Tibial nerve (tissue), 4 donors: ENCODE measurements around the gene ANKDD1A. TPM values are rescaled to one million over a fixed set of nuclear protein-coding genes. Genes with fewer than 3 reads are reported as not detected.

Experiments used
- DNase-seq, 2 donors: peaks; one replicate each; pipeline ENCODE4 v3.0.0-alpha.2; 2019; ENCODE audit warnings: low spot score in 2 of 2
- H3K27ac ChIP-seq, 4 donors: fragments of 200-600 bp; sonication (generic) in 3 of 4; one replicate each; pipeline ENCODE4 v1.5.1; 2017 to 2019; ENCODE audit warnings: mild to moderate bottlenecking in 1 of 4
- H3K27me3 ChIP-seq, 2 donors: fragments of 200-600 bp; sonication (generic) in 1 of 2; one replicate each; pipeline versions ENCODE4 v1.5.1 to v1.6.0; 2017 to 2019
- H3K36me3 ChIP-seq, 3 donors: fragments of 200-600 bp; sonication (generic); one replicate each; pipeline ENCODE4 v1.5.1; 2018 to 2019
- H3K4me1 ChIP-seq, 4 donors: fragments of 200-600 bp; sonication (generic) in 3 of 4; one replicate each; pipeline ENCODE4 v1.5.1; 2017 to 2019
- H3K4me3 ChIP-seq, 4 donors: fragments of 200-600 bp; sonication (generic) in 3 of 4; one replicate each; pipeline ENCODE4 v1.5.1; 2017 to 2019; ENCODE audit warnings: mild to moderate bottlenecking in 1 of 4, moderate library complexity in 1 of 4
- H3K9me3 ChIP-seq, 4 donors: fragments of 200-600 bp; sonication (generic) in 3 of 4; one replicate each; pipeline ENCODE4 v1.5.1; 2017 to 2019
- EP300 ChIP-seq, 2 donors: sonication (generic); formaldehyde crosslinking; IDR thresholded peaks; one replicate each; pipeline ENCODE4 v1.6.1; 2017; ENCODE audit warnings: antibody characterized with exemption in 2 of 2, mild to moderate bottlenecking in 1 of 2
- POLR2A ChIP-seq, 2 donors: fragments of 450-650 bp; IDR thresholded peaks; one replicate each; pipeline ENCODE4 v1.6.1; 2017; ENCODE audit warnings: antibody characterized with exemption in 2 of 2, mild to moderate bottlenecking in 2 of 2, moderate library complexity in 2 of 2
- WGBS, 2 donors: methylation state at CpG; one replicate each; pipeline ENCODE4 v1.1.5; 2018; 5-methylcytosine and 5-hydroxymethylcytosine counted together
- total RNA-seq, 4 donors: library from RNA; depleted of rRNA; stranded (reverse); fragments of >200 nt; gene quantifications; one replicate each; pipeline ENCODE4 v1.1.0, GENCODE V29; 2016
- TF ChIP-seq, protein P1 (sequence below), 5 experiments: fragments of 200-600 bp in 3 of 5; fragments of 450-650 bp in 2 of 5; sonication (generic) in 3 of 5; IDR thresholded peaks; one replicate each; pipeline ENCODE4 v1.5.1; 2016 to 2019; ENCODE audit warnings: antibody characterized with exemption in 5 of 5, mild to moderate bottlenecking in 3 of 5, moderate library complexity in 2 of 5

ANKDD1A gene
- total RNA-seq, 4 donors from 2014 or later: 18.2 to 39.3 (median 26.3) TPM

DNA sequence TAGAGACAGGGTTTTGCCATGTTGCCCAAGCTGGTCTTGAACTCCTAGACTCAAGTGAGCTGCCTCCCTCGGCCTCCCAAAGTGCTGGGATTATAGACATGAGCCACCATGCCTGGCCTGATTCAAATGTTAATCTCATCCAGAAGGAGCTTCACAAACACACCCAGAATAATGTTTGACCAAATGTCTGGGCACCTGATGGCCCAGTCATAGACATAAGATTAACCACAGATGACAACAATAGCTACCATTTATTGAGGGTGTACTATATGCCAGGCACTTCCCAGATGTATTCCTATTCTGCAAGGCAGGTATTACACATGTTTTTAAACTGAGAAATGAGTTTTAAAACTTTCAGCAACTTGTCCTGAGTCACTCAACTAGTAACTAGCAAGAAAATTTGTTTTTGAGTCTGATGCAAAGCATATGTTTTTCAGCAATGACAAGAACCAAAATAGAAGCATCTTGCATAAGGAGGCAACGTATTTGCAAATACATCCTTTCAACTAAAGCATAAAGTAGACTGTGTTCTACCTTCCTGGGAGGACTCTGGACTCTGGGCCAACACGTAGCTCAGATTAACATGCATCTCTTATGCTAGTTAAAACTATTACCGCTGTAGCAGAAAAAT lies 86.2 kb downstream of the ANKDD1A start:
- Histone ChIP-seq H3K9me3 (no peaks in the 10 kb centered on the region), H3K36me3 (peaks cover 0 to 21% (median 0%) of the 10 kb centered on the region in 3 donors), H3K4me1 (no peaks in the 10 kb centered on the region), H3K4me3 (no peak overlapping the region), H3K27me3 (no peaks in the 10 kb centered on the region), H3K27ac (no peak overlapping the region)
- 90 to 94% methylated on average over 4 of the region's 4 CpGs for WGBS, 2 donors
- TF ChIP-seq EP300 (IDR thresholded peaks at IDR 0.05): no peak
- no peak for DNase-seq

DNA sequence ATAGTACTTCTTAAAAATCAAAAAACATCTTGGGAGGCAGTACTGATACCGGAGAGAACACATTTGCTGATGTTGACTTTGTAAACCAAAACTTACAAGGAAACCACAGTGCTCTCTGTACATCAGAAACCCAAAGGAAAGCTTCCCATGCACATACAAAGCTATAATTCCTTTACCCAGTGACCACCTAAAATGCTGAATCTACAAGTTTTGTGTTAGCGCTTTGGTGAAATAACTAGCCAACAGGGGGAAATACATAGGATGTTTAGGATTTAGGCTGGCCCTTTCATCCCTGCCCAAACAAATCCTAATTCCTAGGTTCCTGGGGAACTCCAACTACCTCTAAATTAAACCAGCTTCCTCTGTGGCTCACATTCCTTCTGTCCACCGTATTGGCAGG lies 93.3 kb downstream of the ANKDD1A start:
- Histone ChIP-seq H3K4me3 (no peak overlapping the region), H3K36me3 (peaks cover 0 to 67% (median 0%) of the 10 kb centered on the region in 3 donors), H3K9me3 (no peaks in the 10 kb centered on the region), H3K27me3 (no peaks in the 10 kb centered on the region), H3K4me1 (no peaks in the 10 kb centered on the region), H3K27ac (no peak overlapping the region)
- 63 to 68% methylated on average over 3 of the region's 3 CpGs for WGBS, 2 donors
- DNase-seq: no peak
- no peak for TF ChIP-seq EP300 (IDR thresholded peaks at IDR 0.05)
- TF ChIP-seq, protein P1, sequence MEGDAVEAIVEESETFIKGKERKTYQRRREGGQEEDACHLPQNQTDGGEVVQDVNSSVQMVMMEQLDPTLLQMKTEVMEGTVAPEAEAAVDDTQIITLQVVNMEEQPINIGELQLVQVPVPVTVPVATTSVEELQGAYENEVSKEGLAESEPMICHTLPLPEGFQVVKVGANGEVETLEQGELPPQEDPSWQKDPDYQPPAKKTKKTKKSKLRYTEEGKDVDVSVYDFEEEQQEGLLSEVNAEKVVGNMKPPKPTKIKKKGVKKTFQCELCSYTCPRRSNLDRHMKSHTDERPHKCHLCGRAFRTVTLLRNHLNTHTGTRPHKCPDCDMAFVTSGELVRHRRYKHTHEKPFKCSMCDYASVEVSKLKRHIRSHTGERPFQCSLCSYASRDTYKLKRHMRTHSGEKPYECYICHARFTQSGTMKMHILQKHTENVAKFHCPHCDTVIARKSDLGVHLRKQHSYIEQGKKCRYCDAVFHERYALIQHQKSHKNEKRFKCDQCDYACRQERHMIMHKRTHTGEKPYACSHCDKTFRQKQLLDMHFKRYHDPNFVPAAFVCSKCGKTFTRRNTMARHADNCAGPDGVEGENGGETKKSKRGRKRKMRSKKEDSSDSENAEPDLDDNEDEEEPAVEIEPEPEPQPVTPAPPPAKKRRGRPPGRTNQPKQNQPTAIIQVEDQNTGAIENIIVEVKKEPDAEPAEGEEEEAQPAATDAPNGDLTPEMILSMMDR (IDR thresholded peaks at IDR 0.05): no peak

DNA sequence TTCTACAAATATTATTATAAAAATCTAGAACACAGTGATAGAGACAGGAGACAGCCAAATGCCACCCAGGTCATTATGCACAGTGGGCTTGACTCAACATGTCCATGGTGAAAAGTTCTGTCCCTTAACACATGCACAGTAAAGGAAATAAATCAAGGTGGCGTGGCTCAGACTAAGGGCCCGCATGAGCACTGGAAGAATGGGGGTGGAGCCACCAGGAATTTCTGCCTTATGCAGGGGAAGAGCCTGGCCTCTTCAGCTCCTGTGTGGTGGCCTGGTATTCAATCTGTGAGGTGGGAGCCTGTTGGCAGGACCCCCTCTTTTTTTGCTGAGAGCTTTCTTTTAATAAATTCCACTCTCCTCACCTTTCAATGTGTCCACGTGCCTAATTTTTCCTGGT lies 95.2 kb downstream of the ANKDD1A start:
- no peaks in the 10 kb centered on the region for H3K27me3 ChIP-seq
- DNase-seq: no peak
- no peak overlapping the region for H3K27ac ChIP-seq
- no peak for TF ChIP-seq POLR2A (IDR thresholded peaks at IDR 0.05)
- no peak for TF ChIP-seq EP300 (IDR thresholded peaks at IDR 0.05)
- TF ChIP-seq, protein P1 (IDR thresholded peaks at IDR 0.05): no peak
- H3K4me1 ChIP-seq: no peaks in the 10 kb centered on the region
- WGBS, 2 donors: 86 to 89% methylated on average over 3 of the region's 3 CpGs
- H3K36me3 ChIP-seq: peaks cover 0 to 73% (median 0%) of the 10 kb centered on the region in 3 donors
- H3K4me3 ChIP-seq: no peak overlapping the region
- H3K9me3 ChIP-seq: no peaks in the 10 kb centered on the region

Other genes with a start within 250 kb of the ANKDD1A start
- 1 to 10 TPM in 3 of 4 donors, under 1 TPM in 1; 0.22 to 5.4 (median 1.8) TPM for gene RBPMS2, start 136.3 kb upstream of the ANKDD1A start, total RNA-seq
- 1 to 10 TPM in 2 of 4 donors, under 1 TPM in 1, not detected in 1; 0.39 to 2.4 (median 1.1) TPM for gene PIF1, start 86.3 kb upstream of the ANKDD1A start, total RNA-seq
- gene PLEKHO2, start 70.0 kb upstream of the ANKDD1A start, total RNA-seq: 10 to 100 TPM; 40.8 to 69.9 (median 60.2) TPM
- gene SPG21, start 78.0 kb downstream of the ANKDD1A start, total RNA-seq: 10 to 100 TPM; 80.4 to 90.6 (median 86.3) TPM
- gene MTFMT, start 117.7 kb downstream of the ANKDD1A start, total RNA-seq: 10 to 100 TPM; 36.8 to 45.7 (median 41.2) TPM
- 1 to 10 TPM in 1 of 4 donors, not detected in 3; 2.7 TPM for gene SLC51B, start 133.5 kb downstream of the ANKDD1A start, total RNA-seq
- gene RASL12, start 156.1 kb downstream of the ANKDD1A start, total RNA-seq: 10 to 100 TPM; 41.4 to 83.5 (median 78.7) TPM
- gene KBTBD13, start 164.8 kb downstream of the ANKDD1A start, total RNA-seq: not detected
- gene UBAP1L, start 203.3 kb downstream of the ANKDD1A start, total RNA-seq: 10 to 100 TPM in 3 of 4 donors, 1 to 10 TPM in 1; 8.4 to 16.7 (median 14.0) TPM
- 10 to 100 TPM; 27.9 to 57.5 (median 37.8) TPM for gene PDCD7, start 221.9 kb downstream of the ANKDD1A start, total RNA-seq